HG03095 (cell line): Measurements from ENCODE around the gene ZKSCAN7.
"Not testable (repeated sequence)": the region's sequence is repeated elsewhere in the genome, so short reads cannot be mapped to it uniquely, and the experiment has no call there.

Experiments used
- ATAC-seq: cut with Tn5 transposase; IDR thresholded peaks from one replicate; pipeline ENCODE4 v1.9.1; 2021; ENCODE audit warnings: moderate library complexity; ENCODE audit not compliant: unreplicated experiment

Gene ZKSCAN7

GRCh38 chr3:44571024-44571423 is 16.0 kb downstream of the ZKSCAN7 start:
- no peak for ATAC-seq

DNA sequence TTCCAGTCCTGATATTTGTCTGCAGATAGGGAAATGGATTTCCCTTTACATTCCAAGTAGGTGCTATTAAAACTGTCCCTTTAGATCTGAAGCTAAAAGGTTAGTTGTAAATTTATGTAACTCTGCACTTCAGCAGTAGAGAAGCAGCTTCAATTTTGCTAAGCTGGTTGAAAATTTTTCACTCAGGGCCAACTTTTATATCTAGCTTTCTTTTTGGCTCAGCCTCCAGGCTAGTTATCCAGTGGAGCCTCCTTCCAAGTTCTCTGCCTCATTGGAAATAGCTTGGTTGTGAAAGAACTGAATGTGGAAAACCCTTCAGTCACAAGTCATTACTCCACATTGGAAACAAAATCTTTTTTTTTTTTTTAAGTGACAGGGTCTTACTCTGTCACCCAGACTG is 21.6 kb downstream of the ZKSCAN7 start:
- ATAC-seq: no peak

GRCh38 chr3:44577354-44577952 is 22.5 kb downstream of the ZKSCAN7 start:
- not testable (repeated sequence) for ATAC-seq

GRCh38 chr3:44578316-44578715 is 23.3 kb downstream of the ZKSCAN7 start:
- not testable (repeated sequence) for ATAC-seq

GRCh38 chr3:44578924-44579515 is 24.0 kb downstream of the ZKSCAN7 start:
- not testable (repeated sequence) for ATAC-seq

- ATAC-seq: not testable (repeated sequence)
These were observed 24.8 kb downstream of the ZKSCAN7 start for GRCh38 chr3:44579749-44580148.

DNA sequence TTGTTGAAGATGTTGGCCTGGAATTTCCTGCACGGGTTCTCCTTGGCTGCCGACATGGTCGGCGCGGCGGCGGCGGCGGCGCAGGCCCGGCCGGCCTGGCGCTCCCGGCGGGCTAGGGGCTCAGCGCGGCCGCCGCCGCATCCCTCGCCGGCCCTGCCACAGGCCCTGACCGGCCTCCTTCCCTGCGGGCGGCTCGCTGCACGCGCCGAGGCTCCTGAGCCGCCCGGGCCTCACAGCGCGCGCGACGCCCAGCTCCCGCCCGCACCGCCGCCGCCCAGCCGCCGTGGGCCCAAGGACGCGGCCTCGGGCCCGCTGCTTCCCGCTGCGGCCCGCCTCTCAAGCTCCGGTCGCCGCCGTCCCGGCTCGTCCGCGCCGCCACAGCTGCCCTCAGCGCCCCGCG is 26.0 kb downstream of the ZKSCAN7 start:
- ATAC-seq: not testable (repeated sequence)

GRCh38 chr3:44584646-44585501 is 29.9 kb downstream of the ZKSCAN7 start, which contains the start of gene ZNF660:
Gene ZNF660 (plus strand): TSS chr3:44584964. CDS start chr3:44594194, 9,230 bp downstream.
- ATAC-seq: no peak

- no peak for ATAC-seq
These were observed 41.6 kb downstream of the ZKSCAN7 start for GRCh38 chr3:44596621-44597020.

DNA sequence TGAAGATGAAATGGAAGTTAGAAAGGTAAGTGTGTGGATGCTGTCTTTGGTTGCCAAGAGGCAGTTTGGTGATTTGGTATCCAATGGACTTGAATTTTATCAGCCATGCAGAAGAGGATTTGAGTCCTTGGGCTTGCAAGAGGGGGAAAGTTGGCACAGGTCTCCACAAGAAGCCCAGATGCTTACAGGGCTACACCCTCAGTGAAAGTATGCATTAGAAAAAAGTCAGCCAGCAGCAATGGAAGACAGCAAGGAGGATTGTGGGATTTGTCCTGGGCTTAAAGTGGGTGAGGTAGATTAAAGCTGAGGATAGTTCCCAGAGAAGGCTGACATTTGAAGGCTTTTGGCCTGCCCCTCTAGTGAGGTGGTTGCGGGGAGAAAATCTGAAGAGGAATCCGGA is 46.8 kb downstream of the ZKSCAN7 start:
- no peak for ATAC-seq

DNA sequence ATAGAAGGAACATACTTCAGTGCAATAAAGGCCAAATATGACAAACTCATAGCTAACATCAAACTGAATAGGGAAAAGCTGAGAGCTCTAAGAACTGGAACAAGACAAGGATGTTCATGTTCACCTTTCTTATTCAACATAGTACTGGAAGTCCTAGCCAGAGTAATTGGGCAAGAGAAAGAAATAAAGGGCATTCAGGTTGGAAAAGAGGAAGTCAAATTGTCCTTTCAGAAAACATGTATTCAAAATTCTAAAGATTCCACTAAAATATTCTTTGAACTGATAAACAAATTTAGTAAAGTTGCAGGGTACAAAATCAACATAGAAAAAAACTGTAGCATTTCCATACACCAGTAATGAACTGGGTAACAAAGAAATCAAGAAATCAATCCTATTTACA is 57.7 kb downstream of the ZKSCAN7 start:
- ATAC-seq: no peak
